B cell (primary cell): ENCODE measurements around the gene SLC35A2.

ENCODE experiments used
- CTCF ChIP-seq: fragments of 200-600 bp; IDR thresholded peaks from one replicate; pipeline ENCODE4 v1.8.0; 2022; ENCODE audit warnings: antibody characterized with exemption, mild to moderate bottlenecking
- EZH2 ChIP-seq: IDR thresholded peaks from 2 replicates; pipeline ENCODE4 v1.6.1; 2012; ENCODE audit warnings: borderline replicate concordance, low read depth, mild to moderate bottlenecking, moderate library complexity, low read length; ENCODE audit not compliant: insufficient read depth, poor library complexity, severe bottlenecking

GRCh38 chrX:48957477-48957826 lies 46.0 kb upstream of the SLC35A2 start, which contains the start of gene OTUD5:
- TF ChIP-seq CTCF (no peak), EZH2 (no peak)
